Esophagus muscularis mucosa (tissue), 4 donors: ENCODE data around the gene DOCK2. TPM values are rescaled to one million over a fixed set of nuclear protein-coding genes. Genes with fewer than 3 reads are reported as not detected.

Experiments used
- DNase-seq: peaks from one replicate; pipeline ENCODE4 v3.0.0-alpha.2; 2017; ENCODE audit errors: extremely low spot score
- H3K27ac ChIP-seq, 4 donors: fragments of 200-600 bp; sonication (generic); replicated peaks in 1 of 4; 1 replicate in 3 of 4; 2 replicates in 1 of 4; pipeline ENCODE4 v1.5.1; 2016 to 2019; ENCODE audit warnings: mild to moderate bottlenecking in 1 of 4
- H3K27me3 ChIP-seq, 4 donors: fragments of 200-600 bp; sonication (generic); one replicate each; pipeline versions ENCODE4 v1.5.1 to v1.6.0; 2016 to 2019
- H3K36me3 ChIP-seq, 4 donors: fragments of 200-600 bp; sonication (generic); one replicate each; pipeline ENCODE4 v1.5.1; 2016 to 2019
- H3K4me1 ChIP-seq, 4 donors: fragments of 200-600 bp; sonication (generic); one replicate each; pipeline ENCODE4 v1.5.1; 2016 to 2019
- H3K4me3 ChIP-seq, 4 donors: fragments of 200-600 bp; sonication (generic); 1 replicate in 2 of 4; 2 replicates in 2 of 4; pipeline ENCODE4 v1.5.1; 2016 to 2019; ENCODE audit warnings: mild to moderate bottlenecking in 4 of 4, moderate library complexity in 1 of 4
- H3K9me3 ChIP-seq, 4 donors: fragments of 200-600 bp; sonication (generic); 1 replicate in 3 of 4; 2 replicates in 1 of 4; pipeline ENCODE4 v1.5.1; 2016 to 2019
- EP300 ChIP-seq: sonication (generic); formaldehyde crosslinking; IDR thresholded peaks from one replicate; pipeline ENCODE4 v1.6.1; 2017; ENCODE audit warnings: antibody characterized with exemption
- POLR2A ChIP-seq: fragments of 450-650 bp; IDR thresholded peaks from one replicate; pipeline ENCODE4 v1.6.1; 2017; ENCODE audit warnings: antibody characterized with exemption, moderate library complexity, mild to moderate bottlenecking, low read depth
- POLR2AphosphoS5 ChIP-seq, 2 donors: sonication (generic); formaldehyde crosslinking; IDR thresholded peaks; one replicate each; pipeline ENCODE4 v1.6.1; 2017; ENCODE audit warnings: antibody characterized with exemption in 2 of 2
- WGBS: methylation state at CpG from one replicate; pipeline ENCODE4 v1.1.5; 2018; 5-methylcytosine and 5-hydroxymethylcytosine counted together
- intact Hi-C: fragments of 100-400 bp; cut with DNase I; formaldehyde crosslinking; loops from one replicate; pipeline ENCODE4 v1.15.1; 2023
- total RNA-seq, 4 donors: library from RNA; depleted of rRNA; stranded (reverse); fragments of >200 nt; gene quantifications; one replicate each; pipeline versions ENCODE4 v1.1.0 to v1.2.1, GENCODE V29; 2016
- TF ChIP-seq, protein P1 (sequence below), 3 experiments: fragments of 200-600 bp in 2 of 3; fragments of 450-650 bp in 1 of 3; sonication (generic) in 2 of 3; IDR thresholded peaks; one replicate each; pipeline ENCODE4 v1.5.1; 2017 to 2019; ENCODE audit warnings: antibody characterized with exemption in 3 of 3, mild to moderate bottlenecking in 2 of 3, moderate library complexity in 1 of 3

DOCK2 gene
- total RNA-seq, 4 donors from 2014 or later, result 9.2 to 18.3 (median 13.7) TPM

- Histone ChIP-seq H3K27me3 (peaks cover 0 to 71% (median 6%) of the 10 kb centered on the region in 4 donors), H3K36me3 (no peaks in the 10 kb centered on the region), H3K27ac (no peak overlapping the region), H3K4me3 (peak overlapping the region in 1 of 4 donors; percentile 8), H3K4me1 (peaks cover 0 to 11% (median 10%) of the 10 kb centered on the region in 4 donors), H3K9me3 (no peaks in the 10 kb centered on the region)
- no peak for TF ChIP-seq EP300
- TF ChIP-seq POLR2AphosphoS5 (IDR thresholded peaks at IDR 0.05), result no peak
- no peak for TF ChIP-seq POLR2A
- TF ChIP-seq, protein P1, sequence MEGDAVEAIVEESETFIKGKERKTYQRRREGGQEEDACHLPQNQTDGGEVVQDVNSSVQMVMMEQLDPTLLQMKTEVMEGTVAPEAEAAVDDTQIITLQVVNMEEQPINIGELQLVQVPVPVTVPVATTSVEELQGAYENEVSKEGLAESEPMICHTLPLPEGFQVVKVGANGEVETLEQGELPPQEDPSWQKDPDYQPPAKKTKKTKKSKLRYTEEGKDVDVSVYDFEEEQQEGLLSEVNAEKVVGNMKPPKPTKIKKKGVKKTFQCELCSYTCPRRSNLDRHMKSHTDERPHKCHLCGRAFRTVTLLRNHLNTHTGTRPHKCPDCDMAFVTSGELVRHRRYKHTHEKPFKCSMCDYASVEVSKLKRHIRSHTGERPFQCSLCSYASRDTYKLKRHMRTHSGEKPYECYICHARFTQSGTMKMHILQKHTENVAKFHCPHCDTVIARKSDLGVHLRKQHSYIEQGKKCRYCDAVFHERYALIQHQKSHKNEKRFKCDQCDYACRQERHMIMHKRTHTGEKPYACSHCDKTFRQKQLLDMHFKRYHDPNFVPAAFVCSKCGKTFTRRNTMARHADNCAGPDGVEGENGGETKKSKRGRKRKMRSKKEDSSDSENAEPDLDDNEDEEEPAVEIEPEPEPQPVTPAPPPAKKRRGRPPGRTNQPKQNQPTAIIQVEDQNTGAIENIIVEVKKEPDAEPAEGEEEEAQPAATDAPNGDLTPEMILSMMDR (IDR thresholded peaks at IDR 0.05), result no peak
- intact Hi-C loops, result no loop called here
- DNase-seq, result no peak
- WGBS, result 10% methylated on average over 3 of the region's 3 CpGs
Measured at GRCh38 chr5:169979871-169980270, 342.8 kb downstream of the DOCK2 start.

- H3K36me3 ChIP-seq, result no peaks in the 10 kb centered on the region
- no peak within 1 kb of the TSS for H3K27ac ChIP-seq
- 14% methylated on average over 10 of the region's 11 CpGs for WGBS
- DNase-seq, result no peak
- peaks cover 0 to 76% (median 6%) of the 10 kb centered on the region in 4 donors for H3K27me3 ChIP-seq
- peak within 1 kb of the TSS in 3 of 4 donors; percentile 8 to 38 (median 21) for H3K4me3 ChIP-seq
- TF ChIP-seq EP300 (no peak), POLR2AphosphoS5 (IDR thresholded peaks at IDR 0.05) (no peak), POLR2A (no peak)
- TF ChIP-seq, protein P1 (IDR thresholded peaks at IDR 0.05), result peak in 2 of 3 experiments; percentile 43 to 54
- H3K4me1 ChIP-seq, result peaks cover 0 to 11% (median 10%) of the 10 kb centered on the region in 4 donors
- intact Hi-C loops, result no loop called here
- H3K9me3 ChIP-seq, result no peaks in the 10 kb centered on the region
Measured at GRCh38 chr5:169980418-169981053, 343.5 kb downstream of the DOCK2 start, which contains the start of gene INSYN2B. INSYN2B (minus strand) TSS chr5:169980495; CDS start chr5:169883898, 96,597 bp downstream.

DNA sequence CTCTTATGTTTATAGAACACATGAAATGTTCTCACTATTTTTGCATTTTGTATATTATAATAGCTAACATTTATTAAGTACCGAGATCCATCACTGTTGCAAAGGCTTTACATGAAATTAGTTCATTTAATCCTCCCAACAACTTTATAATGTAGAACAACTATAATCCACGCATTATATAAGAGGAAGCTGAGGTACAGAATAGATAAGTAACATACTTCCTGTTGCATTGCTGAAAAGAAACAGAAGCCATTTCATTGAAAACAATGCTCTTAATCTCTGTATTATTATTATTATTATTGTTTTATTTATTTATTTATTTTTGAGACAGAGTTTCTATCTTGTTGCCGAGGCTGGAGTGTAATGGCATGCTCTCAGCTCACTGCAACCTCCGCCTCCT, 351.1 kb downstream of the DOCK2 start:
- WGBS, result 81% methylated on average over 4 of the region's 4 CpGs
- no peaks in the 10 kb centered on the region for H3K9me3 ChIP-seq
- TF ChIP-seq, protein P1 (IDR thresholded peaks at IDR 0.05), result no peak
- no peak for TF ChIP-seq POLR2A
- no peak for TF ChIP-seq POLR2AphosphoS5 (IDR thresholded peaks at IDR 0.05)
- no peak for TF ChIP-seq EP300
- H3K27me3 ChIP-seq, result peaks cover 0 to 27% (median 0%) of the 10 kb centered on the region in 4 donors
- intact Hi-C loops, result no loop called here
- no peaks in the 10 kb centered on the region for H3K36me3 ChIP-seq
- H3K27ac ChIP-seq, result no peak overlapping the region
- H3K4me1 ChIP-seq, result no peaks in the 10 kb centered on the region
- H3K4me3 ChIP-seq, result no peak overlapping the region
- no peak for DNase-seq

GRCh38 chr5:169988947-169989346, 351.9 kb downstream of the DOCK2 start:
- H3K9me3 ChIP-seq, result no peaks in the 10 kb centered on the region
- intact Hi-C loops, result no loop called here
- no peak for DNase-seq
- no peak overlapping the region for H3K4me3 ChIP-seq
- no peaks in the 10 kb centered on the region for H3K4me1 ChIP-seq
- H3K27me3 ChIP-seq, result peaks cover 0 to 19% (median 0%) of the 10 kb centered on the region in 4 donors
- no peaks in the 10 kb centered on the region for H3K36me3 ChIP-seq
- no peak overlapping the region for H3K27ac ChIP-seq
- WGBS, result 88% methylated on average over 1 of the region's 1 CpG
- no peak for TF ChIP-seq POLR2AphosphoS5 (IDR thresholded peaks at IDR 0.05)
- TF ChIP-seq EP300, result no peak
- TF ChIP-seq, protein P1 (IDR thresholded peaks at IDR 0.05), result no peak
- no peak for TF ChIP-seq POLR2A
